HG03103 (cell line): Measurements from ENCODE around the gene OGFOD3.
"Not testable (repeated sequence)": the region's sequence is repeated elsewhere in the genome, so short reads cannot be mapped to it uniquely, and the experiment has no call there.

Source experiments
- ATAC-seq: cut with Tn5 transposase; IDR thresholded peaks from one replicate; pipeline ENCODE4 v1.9.1; 2021; ENCODE audit warnings: low read depth; ENCODE audit not compliant: unreplicated experiment

The OGFOD3 gene

GRCh38 chr17:82390860-82391435, 27.4 kb downstream of the OGFOD3 start:
- ATAC-seq = no peak

GRCh38 chr17:82390015-82390859, 28.1 kb downstream of the OGFOD3 start:
- no peak for ATAC-seq

- ATAC-seq = no peak
Observed at GRCh38 chr17:82389379-82389778, 29.0 kb downstream of the OGFOD3 start.

- ATAC-seq = no peak
Observed at GRCh38 chr17:82388922-82389283, 29.5 kb downstream of the OGFOD3 start.

- ATAC-seq = no peak
Observed at GRCh38 chr17:82388223-82388921, 30.0 kb downstream of the OGFOD3 start.

GRCh38 chr17:82387705-82388106, 30.7 kb downstream of the OGFOD3 start:
- ATAC-seq = no peak

GRCh38 chr17:82386881-82387704, 31.3 kb downstream of the OGFOD3 start:
- ATAC-seq = no peak

- ATAC-seq = no peak
Observed at GRCh38 chr17:82386255-82386831, 32.0 kb downstream of the OGFOD3 start.

GRCh38 chr17:82385559-82386254, 32.7 kb downstream of the OGFOD3 start:
- no peak for ATAC-seq

GRCh38 chr17:82384730-82385481, 33.5 kb downstream of the OGFOD3 start:
- no peak for ATAC-seq

- ATAC-seq = no peak
Observed at GRCh38 chr17:82384051-82384729, 34.2 kb downstream of the OGFOD3 start.

GRCh38 chr17:82383411-82383810, 35.0 kb downstream of the OGFOD3 start:
- no peak for ATAC-seq

GRCh38 chr17:82382933-82383255, 35.5 kb downstream of the OGFOD3 start:
- ATAC-seq = no peak

GRCh38 chr17:82382220-82382932, 36.0 kb downstream of the OGFOD3 start:
- not testable (repeated sequence) for ATAC-seq

- not testable (repeated sequence) for ATAC-seq
Observed at GRCh38 chr17:82381703-82382009, 36.7 kb downstream of the OGFOD3 start.

GRCh38 chr17:82380860-82381702, 37.3 kb downstream of the OGFOD3 start:
- ATAC-seq = no peak

GRCh38 chr17:82378741-82379021, 39.7 kb downstream of the OGFOD3 start:
- ATAC-seq = no peak
